GM18505 (cell line): Measurements from ENCODE around the gene EPX.
A peak's percentile ranks its signal among the peaks of the same experiment; 100 is the strongest.

Experiments
- ATAC-seq: cut with Tn5 transposase; IDR thresholded peaks from one replicate; pipeline ENCODE4 v1.9.1; 2021; ENCODE audit not compliant: unreplicated experiment
- POLR2A ChIP-seq: IDR thresholded peaks from 4 replicates; pipeline ENCODE4 v1.6.1; 2011; ENCODE audit warnings: borderline replicate concordance; ENCODE audit not compliant: insufficient read depth, insufficient read length; ENCODE audit errors: extremely low read depth

EPX gene

DNA sequence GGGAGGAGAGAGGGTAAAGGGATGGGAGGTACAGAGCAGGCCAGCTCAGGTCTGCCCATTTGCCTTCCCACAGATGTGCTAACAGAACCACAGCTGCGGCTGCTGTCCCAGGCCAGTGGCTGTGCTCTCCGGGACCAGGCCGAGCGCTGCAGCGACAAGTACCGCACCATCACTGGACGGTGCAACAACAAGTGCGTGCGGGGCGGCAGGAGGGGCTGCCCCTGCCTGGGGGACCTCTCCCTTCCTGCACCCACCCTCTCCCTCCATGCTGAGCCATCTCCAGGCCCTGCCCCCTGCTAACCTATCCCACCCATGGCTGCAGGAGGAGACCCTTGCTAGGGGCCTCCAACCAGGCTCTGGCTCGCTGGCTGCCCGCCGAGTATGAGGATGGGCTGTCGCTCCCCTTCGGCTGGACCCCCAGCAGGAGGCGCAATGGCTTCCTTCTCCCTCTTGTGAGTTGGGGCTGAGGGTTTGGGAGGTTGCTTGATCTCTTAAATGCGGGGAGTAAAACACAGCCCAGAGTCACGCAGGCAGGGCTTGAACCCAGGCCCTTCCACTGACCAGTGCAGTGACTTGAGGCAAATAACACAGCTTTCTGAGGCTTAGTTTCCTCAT is 1.2 kb downstream of the EPX start:
- no peak for ATAC-seq
- TF ChIP-seq POLR2A, result no peak

- TF ChIP-seq POLR2A, result no peak
- ATAC-seq, result no peak
Observed at GRCh38 chr17:58195518-58196123, 3.1 kb downstream of the EPX start.

DNA sequence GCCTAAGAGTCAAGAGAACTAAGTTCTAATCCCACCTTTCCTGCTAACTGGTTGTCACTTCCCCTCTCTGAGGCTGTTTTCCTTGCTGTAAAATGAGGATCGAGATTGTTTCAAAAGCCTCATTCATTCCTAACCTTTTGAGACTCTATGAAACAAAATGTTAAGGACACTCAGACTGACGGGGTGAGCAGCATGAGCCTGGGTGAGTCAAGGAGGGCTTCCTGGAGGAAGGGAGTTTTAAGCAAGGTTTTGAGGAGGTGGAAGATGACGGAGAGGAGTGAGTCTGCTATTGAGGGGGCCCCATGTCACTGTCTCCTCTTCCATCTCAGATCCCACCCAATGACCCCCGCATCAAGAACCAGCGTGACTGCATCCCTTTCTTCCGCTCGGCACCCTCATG is 4.1 kb downstream of the EPX start:
- ATAC-seq, result no peak
- no peak for TF ChIP-seq POLR2A

DNA sequence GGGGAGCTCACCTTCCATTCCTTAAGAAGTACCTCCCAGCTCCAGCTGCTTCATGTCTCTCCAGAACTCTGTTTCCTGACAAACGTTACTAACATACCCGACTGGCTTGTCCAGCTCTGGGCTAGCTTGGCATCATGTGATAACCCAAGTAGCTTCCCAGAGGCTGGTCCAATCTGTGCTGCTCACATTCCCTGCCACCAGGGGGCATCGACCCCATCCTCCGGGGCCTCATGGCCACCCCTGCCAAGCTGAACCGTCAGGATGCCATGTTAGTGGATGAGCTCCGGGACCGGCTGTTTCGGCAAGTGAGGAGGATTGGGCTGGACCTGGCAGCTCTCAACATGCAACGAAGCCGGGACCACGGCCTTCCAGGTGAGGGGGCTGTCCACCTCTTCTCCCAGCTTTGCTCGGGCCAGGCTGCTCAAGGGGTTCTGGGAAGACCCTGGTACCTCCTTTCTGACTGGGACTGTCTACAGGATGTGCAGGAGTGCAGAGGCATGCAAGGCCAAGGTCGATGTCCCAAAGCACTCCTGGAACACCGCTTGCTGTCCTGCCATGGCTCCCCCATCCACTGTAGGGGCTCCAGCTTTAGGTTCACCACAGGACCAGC is 7.6 kb downstream of the EPX start:
- no peak for ATAC-seq
- TF ChIP-seq POLR2A, result no peak

- no peak for TF ChIP-seq POLR2A
- ATAC-seq, result no peak
Observed at GRCh38 chr17:58202859-58203258, 10.3 kb downstream of the EPX start.

DNA sequence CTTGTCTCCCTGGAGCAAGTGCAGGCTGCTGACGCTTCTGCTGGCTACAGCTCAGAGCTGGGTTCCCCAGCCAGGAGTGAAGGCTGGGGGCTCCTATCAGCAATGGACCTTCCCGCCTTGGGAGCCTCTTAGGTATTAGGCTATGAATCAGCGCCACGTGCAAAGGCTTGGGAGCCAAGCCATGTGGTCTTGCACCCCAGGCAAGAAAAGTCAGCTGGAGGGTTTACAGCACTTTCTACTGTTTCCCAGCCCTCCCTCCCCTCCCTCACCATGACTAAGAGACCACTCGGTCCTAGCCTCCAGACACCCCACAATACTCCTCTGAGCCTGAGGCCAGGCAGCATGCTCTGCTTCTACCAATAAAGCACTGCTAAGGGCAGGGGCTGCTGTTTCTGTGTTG is 12.3 kb downstream of the EPX start:
- TF ChIP-seq POLR2A, result no peak
- no peak for ATAC-seq

- no peak for TF ChIP-seq POLR2A
Observed at GRCh38 chr17:58205936-58206335, 13.4 kb downstream of the EPX start.

DNA sequence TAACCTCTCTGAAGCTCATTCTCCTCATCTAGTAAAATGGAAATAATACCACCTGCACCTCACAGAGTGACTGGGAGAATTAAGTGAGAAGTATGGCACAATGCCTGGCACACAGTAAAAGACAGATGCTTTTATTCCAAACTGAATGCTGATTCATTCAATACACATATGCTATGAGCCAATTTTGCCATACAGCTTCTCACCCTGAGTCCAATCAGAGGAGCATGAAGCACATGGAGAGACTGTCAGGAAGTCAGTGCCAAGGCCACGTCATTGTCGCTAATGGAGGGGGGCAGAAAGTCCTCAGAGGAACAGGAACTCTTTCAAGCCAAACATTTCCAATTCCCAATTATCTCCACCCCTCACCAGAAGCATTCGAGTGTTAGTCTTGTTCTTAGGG is 14.9 kb downstream of the EPX start:
- no peak for TF ChIP-seq POLR2A
- ATAC-seq, result no peak

More at GRCh38 chr17:58205936-58206335, 13.4 kb downstream of the EPX start:
- ATAC-seq, result no peak

DNA sequence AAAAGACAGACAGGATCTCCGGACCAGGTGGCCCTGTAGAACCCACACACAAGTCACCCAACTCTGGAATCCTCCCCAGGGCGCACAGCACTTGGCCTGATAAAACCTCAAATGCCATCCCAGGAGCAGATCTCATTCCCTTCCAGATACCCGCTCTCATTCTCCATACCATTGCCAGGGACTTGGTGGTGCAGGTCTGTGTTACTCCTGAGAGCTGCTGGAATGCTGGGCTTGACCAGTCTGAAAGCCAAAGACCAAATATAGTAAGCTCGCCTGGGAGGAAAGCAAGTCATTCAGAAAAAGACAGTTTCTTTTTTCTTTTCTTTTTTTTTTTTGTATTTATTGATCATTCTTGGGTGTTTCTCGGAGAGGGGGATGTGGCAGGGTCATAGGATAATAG is 15.8 kb downstream of the EPX start:
- ATAC-seq, result no peak
- TF ChIP-seq POLR2A, result no peak

- no peak for TF ChIP-seq POLR2A
- no peak for ATAC-seq
Observed at GRCh38 chr17:58210922-58211321, 18.4 kb downstream of the EPX start.

DNA sequence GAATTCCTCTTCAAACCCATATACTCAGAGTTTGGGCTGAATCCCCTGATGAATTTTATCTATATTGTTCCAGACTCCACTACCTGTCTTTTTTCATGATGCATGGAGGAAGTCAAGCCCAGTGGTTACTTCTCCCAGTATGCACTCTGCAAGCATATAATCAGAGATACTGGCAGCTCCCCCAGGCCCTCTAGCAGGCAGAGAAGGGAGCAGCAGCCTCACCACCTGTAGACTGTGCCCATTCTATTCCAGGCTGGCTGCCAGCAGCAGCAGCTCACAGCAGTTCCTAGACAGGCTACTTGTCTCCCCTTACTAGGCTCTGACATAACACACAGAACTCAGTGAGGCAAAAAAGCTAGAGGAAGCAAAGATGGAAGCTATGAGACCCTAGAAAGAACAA is 23.2 kb downstream of the EPX start:
- ATAC-seq, result no peak
- no peak for TF ChIP-seq POLR2A

GRCh38 chr17:58217766-58218165 is 25.2 kb downstream of the EPX start:
- TF ChIP-seq POLR2A, result no peak

GRCh38 chr17:58219007-58219788 is 26.7 kb downstream of the EPX start, which contains the start of gene MKS1:
Gene MKS1 (minus strand): TSS chr17:58219255. CDS start chr17:58219230, 25 bp downstream.
- TF ChIP-seq POLR2A, result peak; percentile 89
- peak; percentile 94 for ATAC-seq

More at GRCh38 chr17:58217766-58218165, 25.2 kb downstream of the EPX start:
- no peak for ATAC-seq
